Mesothelial cell of epicardium (in vitro differentiated cells): ENCODE results near the gene NAALADL2. TPM values are rescaled to one million over a fixed set of nuclear protein-coding genes. Genes with fewer than 3 reads are reported as not detected.

Experiments
- DNase-seq, 2 experiments: peaks; one replicate each; pipeline ENCODE4 v3.0.0; 2021; ENCODE audit warnings: low spot score in 2 of 2; ENCODE audit not compliant: unreplicated experiment in 2 of 2
- H3K27ac Mint-ChIP-seq: 2 replicates; pipeline ENCODE4 v1.8.0; 2021; ENCODE audit warnings: mixed read lengths
- H3K27me3 Mint-ChIP-seq: 2 replicates; pipeline ENCODE4 v1.8.0; 2021; ENCODE audit warnings: low read depth, mixed read lengths
- H3K36me3 Mint-ChIP-seq: 2 replicates; pipeline ENCODE4 v1.8.0; 2021; ENCODE audit warnings: mixed read lengths
- H3K4me1 Mint-ChIP-seq: 2 replicates; pipeline ENCODE4 v1.8.0; 2021; ENCODE audit warnings: mixed read lengths
- H3K4me3 Mint-ChIP-seq: 2 replicates; pipeline ENCODE4 v1.8.0; 2021; ENCODE audit warnings: mild to moderate bottlenecking, moderate library complexity, mixed read lengths
- H3K9me3 Mint-ChIP-seq: 2 replicates; pipeline ENCODE4 v1.8.0; 2021; ENCODE audit warnings: mixed read lengths
- CTCF ChIP-seq: fragments of 200-600 bp; sonication (generic); IDR thresholded peaks from one replicate; pipeline ENCODE4 v1.5.0; 2021; ENCODE audit warnings: antibody characterized with exemption; ENCODE audit not compliant: unreplicated experiment
- total RNA-seq: library from RNA; stranded (reverse); gene quantifications from 3 replicates; pipeline ENCODE4 v1.2.1, GENCODE V29; 2021

NAALADL2 gene
- total RNA-seq, 1 donor from 2014 or later, result 27.9 TPM

GRCh38 chr3:175737646-175738572 lies 878.8 kb downstream of the NAALADL2 start:
- peaks cover 12% of the 10 kb centered on the region for H3K9me3 Mint-ChIP-seq
- TF ChIP-seq CTCF, result no peak
- H3K36me3 Mint-ChIP-seq, result peaks cover 12% of the 10 kb centered on the region
- no peak overlapping the region for H3K4me3 Mint-ChIP-seq
- peaks cover 3% of the 10 kb centered on the region for H3K4me1 Mint-ChIP-seq
- DNase-seq, result no peak
- no peaks in the 10 kb centered on the region for H3K27me3 Mint-ChIP-seq
- no peak overlapping the region for H3K27ac Mint-ChIP-seq

DNA sequence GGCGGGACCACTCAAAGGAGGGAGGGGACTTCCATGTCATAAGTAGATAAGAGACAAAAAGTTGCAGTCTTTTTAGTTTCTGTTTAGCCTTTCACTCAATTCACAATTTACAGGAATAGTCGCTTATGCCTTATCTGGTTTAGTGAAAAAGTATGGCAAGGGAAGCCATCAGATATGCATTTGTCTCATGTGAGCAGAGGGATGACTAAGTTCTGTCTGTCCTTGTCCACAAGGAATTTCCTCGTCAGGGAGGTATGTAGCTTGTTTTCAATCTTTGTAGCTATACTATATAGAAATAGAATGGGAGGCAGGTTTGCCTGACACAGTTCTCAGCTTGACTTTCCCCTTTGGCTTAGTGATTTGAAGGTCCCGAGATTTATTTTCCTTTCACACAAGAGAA lies 882.8 kb downstream of the NAALADL2 start:
- DNase-seq, result no peak
- Mint-ChIP-seq H3K36me3 (peaks cover 3% of the 10 kb centered on the region), H3K27me3 (no peaks in the 10 kb centered on the region), H3K27ac (no peak overlapping the region), H3K4me1 (peaks cover 3% of the 10 kb centered on the region), H3K9me3 (peaks cover 4% of the 10 kb centered on the region), H3K4me3 (no peak overlapping the region)
- TF ChIP-seq CTCF, result no peak

DNA sequence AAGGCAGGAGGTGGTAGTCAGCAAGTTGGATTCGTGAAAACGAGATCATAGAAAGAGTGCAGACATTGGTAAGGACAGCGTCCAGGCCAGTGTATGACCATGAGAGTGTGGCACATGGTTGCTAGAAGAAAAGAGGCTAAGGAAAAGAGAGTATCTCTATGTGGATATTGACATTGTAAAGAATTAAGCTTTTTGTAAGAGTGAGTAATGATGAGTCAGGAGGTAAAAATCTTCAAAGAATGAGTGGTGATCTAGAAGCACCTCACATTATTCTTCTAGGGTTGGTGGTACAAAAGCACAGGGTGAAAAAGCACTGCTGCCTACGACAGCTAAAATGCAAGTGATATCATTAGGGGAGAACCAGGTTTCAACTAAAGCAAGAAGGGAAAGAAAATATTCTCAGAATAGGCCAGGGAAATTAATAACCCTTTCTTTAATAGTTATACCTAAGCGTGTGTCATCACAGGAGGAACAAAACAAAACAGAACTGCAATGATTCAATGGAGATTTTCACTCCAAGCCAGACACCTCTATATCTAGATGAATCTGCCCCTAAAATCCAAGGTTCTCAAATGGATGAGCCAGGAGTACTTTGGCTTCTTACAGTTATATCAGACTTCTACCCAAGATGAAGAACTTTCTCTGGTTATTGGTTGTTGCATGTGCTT lies 884.7 kb downstream of the NAALADL2 start:
- H3K27me3 Mint-ChIP-seq, result no peaks in the 10 kb centered on the region
- H3K4me3 Mint-ChIP-seq, result no peak overlapping the region
- H3K9me3 Mint-ChIP-seq, result peaks cover 4% of the 10 kb centered on the region
- H3K27ac Mint-ChIP-seq, result no peak overlapping the region
- H3K36me3 Mint-ChIP-seq, result peaks cover 3% of the 10 kb centered on the region
- no peak for DNase-seq
- TF ChIP-seq CTCF, result no peak
- peaks cover 6% of the 10 kb centered on the region for H3K4me1 Mint-ChIP-seq

DNA sequence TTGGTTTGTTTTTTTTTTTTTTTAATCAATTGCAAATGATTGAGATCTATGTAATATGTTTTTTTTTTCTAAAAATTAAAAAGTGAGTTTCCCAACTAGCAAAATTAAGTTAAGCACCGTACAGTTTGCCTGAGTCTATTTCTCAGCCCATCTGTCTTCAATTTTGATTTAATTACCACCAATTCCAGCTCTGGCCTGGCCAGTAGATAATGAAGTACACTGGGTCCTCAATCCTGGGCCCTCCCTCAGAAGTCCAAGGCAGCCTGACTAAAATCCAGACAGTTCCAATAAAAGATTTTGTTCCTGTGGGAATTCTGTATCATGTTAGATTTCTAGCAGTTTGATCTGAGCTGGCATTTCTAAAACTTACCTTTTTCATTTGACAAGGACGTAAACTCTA lies 887.2 kb downstream of the NAALADL2 start:
- Mint-ChIP-seq H3K36me3 (peaks cover 3% of the 10 kb centered on the region), H3K27ac (no peak overlapping the region), H3K4me1 (peaks cover 6% of the 10 kb centered on the region), H3K4me3 (no peak overlapping the region), H3K9me3 (peaks cover 4% of the 10 kb centered on the region), H3K27me3 (no peaks in the 10 kb centered on the region)
- no peak for TF ChIP-seq CTCF
- DNase-seq, result no peak

GRCh38 chr3:175748087-175748730 lies 889.1 kb downstream of the NAALADL2 start:
- no peak overlapping the region for H3K4me3 Mint-ChIP-seq
- no peak for TF ChIP-seq CTCF
- no peaks in the 10 kb centered on the region for H3K36me3 Mint-ChIP-seq
- DNase-seq, result no peak
- H3K27ac Mint-ChIP-seq, result no peak overlapping the region
- no peaks in the 10 kb centered on the region for H3K9me3 Mint-ChIP-seq
- peaks cover 6% of the 10 kb centered on the region for H3K4me1 Mint-ChIP-seq
- no peaks in the 10 kb centered on the region for H3K27me3 Mint-ChIP-seq
